GM19452 (cell line): ENCODE data around the gene POLE.

ENCODE experiments used
- ATAC-seq: cut with Tn5 transposase; IDR thresholded peaks from one replicate; pipeline ENCODE4 v1.9.1; 2021; ENCODE audit not compliant: unreplicated experiment

Gene POLE, protein sequence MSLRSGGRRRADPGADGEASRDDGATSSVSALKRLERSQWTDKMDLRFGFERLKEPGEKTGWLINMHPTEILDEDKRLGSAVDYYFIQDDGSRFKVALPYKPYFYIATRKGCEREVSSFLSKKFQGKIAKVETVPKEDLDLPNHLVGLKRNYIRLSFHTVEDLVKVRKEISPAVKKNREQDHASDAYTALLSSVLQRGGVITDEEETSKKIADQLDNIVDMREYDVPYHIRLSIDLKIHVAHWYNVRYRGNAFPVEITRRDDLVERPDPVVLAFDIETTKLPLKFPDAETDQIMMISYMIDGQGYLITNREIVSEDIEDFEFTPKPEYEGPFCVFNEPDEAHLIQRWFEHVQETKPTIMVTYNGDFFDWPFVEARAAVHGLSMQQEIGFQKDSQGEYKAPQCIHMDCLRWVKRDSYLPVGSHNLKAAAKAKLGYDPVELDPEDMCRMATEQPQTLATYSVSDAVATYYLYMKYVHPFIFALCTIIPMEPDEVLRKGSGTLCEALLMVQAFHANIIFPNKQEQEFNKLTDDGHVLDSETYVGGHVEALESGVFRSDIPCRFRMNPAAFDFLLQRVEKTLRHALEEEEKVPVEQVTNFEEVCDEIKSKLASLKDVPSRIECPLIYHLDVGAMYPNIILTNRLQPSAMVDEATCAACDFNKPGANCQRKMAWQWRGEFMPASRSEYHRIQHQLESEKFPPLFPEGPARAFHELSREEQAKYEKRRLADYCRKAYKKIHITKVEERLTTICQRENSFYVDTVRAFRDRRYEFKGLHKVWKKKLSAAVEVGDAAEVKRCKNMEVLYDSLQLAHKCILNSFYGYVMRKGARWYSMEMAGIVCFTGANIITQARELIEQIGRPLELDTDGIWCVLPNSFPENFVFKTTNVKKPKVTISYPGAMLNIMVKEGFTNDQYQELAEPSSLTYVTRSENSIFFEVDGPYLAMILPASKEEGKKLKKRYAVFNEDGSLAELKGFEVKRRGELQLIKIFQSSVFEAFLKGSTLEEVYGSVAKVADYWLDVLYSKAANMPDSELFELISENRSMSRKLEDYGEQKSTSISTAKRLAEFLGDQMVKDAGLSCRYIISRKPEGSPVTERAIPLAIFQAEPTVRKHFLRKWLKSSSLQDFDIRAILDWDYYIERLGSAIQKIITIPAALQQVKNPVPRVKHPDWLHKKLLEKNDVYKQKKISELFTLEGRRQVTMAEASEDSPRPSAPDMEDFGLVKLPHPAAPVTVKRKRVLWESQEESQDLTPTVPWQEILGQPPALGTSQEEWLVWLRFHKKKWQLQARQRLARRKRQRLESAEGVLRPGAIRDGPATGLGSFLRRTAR (N-terminal part only)

DNA sequence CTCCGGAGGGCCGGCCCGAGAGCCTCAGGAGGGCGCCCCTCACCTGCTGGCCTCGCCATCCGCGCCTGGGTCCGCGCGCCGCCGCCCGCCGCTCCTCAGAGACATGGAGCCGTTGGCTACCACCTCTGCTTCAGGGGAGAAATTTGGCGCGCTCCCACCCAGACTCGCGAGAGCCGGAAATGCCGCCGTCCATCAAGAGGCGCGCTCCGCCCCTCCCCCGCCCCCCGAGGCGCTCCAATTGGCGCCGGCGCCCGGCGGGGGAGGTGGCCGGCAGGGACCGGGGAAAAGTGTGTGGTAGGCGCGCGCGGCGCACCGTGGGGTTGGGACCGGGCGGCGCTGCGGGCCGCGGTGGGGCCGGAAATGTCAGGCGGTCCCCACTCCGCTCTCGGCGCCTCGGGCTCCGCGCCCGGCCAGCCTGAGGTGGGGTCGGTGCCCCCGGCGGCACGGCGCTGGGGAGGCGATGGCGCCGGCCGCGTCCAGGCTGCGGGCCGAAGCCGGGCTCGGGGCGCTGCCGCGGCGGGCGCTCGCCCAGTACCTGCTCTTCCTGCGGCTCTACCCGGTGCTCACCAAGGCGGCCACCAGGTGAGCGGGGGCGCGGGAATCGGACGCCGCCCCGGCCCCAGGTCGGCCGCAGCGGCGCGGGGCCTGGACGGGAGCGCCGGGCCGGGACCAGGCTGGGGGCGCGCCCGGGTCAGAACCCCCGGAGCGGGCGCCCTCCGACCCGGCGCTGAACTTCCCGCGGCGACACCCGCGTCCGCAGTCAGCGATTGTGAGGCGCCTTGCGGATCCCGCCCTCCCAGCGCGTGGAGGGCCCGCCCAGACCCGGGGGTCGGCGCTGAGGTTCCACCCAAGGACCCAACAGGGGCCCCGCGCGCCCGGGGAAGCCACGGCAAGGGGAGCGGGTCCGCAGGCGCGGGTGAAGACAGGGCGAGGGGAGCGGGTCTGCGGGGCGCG, at the start of gene POLE, which contains the start of gene PXMP2:
Gene POLE, minus strand, starts transcription at position 132 of the 954 bp plus-strand sequence. Its CDS starts 27 bp downstream, at position 105.
Gene PXMP2, plus strand, starts transcription at position 377 of the 954 bp plus-strand sequence. Its CDS starts 84 bp downstream, at position 461.
- ATAC-seq, result peak; percentile 88

DNA sequence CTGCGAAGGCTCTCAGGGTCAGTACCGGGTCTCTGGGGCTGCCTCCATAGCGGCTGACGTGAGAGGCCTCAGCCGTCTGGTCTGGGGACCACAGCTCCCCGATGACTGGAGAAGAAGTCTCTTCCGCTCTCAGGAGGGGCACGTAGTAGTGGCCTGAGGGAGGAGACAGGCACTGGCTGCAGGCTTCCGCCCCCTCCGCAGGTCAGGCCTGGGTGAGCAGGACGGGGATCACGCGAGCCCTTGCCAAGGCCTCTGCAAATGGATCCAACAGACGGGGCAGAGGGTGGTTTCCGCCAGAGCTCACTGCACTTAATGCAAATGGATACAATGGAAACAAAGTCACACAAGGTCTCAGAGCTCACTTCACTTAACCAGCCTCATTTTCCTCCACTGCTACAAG, 49.8 kb upstream of the POLE start:
- ATAC-seq, result no peak

DNA sequence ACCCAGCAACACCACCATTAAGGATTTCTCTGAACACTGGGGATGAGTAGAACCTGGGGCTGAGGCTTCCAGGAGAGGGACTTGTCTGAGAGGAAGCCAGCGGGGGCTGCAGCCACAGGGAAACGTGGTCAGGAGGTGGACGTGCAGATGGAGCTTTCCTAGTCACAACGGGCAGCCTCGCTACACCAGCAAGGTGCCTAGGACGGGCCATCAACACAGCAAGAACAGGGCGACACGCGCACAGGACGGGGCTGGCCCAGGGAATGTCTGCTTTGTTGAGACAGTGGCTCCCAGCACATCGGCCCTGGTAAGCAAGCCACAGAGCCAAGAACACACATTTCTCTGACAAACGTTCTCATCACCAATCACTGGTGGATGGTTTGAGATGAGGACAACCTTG, 49.2 kb upstream of the POLE start:
- ATAC-seq, result no peak

DNA sequence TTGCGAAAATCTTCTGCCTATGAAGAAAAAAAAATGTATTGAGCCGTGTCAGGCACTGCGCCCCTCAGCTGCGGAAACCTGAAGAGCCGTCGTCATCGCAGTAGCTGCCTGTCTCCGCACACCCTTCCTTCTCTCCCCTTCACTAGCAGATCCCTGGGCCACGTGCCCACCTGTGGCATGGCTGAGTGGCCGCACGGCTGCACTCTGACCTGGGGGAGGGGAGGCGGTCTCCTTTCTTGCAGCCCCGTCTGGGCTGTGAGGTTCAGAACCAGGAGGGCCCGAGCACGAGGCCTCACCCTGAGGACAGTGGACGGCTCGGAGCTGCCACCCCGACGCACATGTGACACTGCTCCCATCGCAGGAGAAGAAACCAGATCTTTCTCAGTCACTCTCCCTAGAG, 48.4 kb upstream of the POLE start:
- ATAC-seq, result no peak

DNA sequence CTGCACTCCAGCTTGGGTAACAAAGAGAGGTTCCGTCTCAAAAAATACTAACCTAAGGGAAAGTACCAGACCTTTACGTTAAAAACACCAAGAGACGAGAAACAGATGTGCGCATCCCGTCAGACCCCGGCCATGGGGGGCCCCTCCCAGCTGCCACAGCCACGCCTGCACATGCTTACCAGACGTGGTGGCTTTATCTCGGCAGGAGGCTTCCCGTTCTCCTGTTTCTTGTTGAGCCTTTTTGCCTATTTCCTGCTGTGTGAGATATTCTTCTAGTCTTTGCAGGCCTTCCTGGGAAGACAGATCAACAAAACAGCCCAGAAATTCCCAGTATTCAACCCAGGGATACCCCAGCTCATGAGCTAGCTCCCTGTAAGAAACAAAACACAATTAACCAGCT, 47.1 kb upstream of the POLE start:
- no peak for ATAC-seq

DNA sequence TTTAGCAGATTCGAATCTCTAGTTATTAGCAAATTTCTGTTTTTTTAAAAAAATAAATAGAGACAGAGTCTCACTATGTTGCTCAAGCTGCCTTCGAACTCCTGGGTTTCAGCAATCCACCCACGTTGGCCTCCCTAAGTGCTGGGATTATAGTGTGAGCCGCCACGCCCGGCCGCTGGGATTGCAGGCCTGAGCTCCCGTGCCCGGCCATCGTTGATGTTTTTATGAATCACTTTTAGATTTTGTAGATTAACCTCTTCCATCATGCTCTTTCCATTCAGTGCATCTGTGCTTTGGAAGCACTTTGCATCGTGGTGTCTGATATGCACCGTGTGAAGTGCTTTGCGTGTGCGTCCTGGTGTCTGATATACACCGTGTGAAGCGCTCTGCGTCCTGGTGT, 44.4 kb upstream of the POLE start:
- ATAC-seq, result no peak

DNA sequence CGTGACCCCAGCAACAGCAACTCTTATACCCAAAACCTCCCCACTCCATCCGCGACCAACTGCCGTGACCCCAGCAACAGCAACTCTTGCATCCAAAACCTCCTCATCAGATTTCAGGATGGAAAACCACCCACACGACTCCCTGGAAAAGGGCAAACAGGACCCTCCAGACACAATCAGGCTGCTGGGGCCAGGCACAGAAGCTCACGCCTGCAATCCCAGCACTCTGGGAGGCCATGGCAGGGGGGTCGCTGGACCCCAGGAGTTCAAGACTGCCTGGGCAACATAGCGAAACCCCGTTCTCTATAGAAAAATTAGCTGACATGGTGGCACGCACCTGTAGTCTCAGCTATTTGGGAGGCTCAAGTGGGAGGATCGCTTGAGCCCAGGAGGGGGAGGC, 43.2 kb upstream of the POLE start:
- ATAC-seq, result no peak

DNA sequence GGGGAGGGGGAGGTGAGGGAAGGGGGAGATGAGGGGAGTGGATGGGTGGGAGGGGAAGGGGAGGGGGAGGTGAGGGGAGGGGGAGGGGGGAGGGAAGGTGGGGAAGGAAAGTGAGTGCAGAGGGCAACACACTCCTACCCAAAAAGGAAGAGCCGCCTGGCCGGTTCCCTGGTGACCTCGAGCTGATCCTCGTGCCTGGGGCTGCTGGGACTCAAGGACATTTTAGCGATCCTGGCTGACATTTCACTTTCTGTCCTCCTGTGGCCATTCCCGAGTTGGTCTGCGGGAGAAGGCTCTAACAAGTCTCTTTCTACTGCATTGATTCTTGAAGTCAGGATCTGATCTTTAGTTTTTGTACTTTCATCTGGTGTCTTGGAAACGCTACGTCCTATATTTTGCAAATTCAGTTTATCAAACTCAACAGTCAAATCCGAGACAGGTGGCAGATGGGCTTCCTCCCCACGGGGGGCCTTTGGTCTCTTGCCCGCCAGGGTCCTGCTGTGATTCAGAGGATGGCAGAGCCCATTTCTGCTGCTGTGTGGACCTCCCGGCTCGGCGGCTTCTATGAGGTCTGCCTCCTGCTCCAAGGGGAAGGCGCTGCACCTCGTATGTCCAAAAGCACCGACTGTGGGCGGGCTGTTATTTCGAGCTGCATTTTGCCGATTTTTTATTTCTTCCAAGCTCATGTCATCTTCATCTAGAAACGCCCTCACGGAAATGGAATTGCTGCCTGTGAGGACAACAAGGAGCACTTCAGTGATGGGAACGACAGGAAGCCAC, 42.6 kb upstream of the POLE start:
- ATAC-seq, result no peak

DNA sequence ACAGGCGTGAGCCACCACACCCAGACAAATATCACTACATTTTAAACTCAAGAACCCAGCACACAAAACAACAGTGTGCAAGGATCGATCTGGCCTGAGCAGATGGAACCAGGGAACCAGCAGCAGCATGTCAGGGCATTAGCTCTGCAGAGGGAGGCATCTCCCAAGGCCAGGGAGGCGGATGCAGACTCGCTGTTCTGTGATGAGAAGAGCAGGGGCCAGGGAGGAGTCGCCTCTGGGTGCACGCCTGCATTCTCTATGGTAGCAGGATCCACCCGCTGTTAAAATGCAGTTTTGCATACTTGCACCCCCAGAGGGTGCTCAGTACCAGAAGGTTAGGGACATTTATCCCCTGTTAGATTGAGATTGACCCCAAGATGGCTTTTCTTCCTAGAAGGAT, 41.4 kb upstream of the POLE start:
- ATAC-seq, result no peak

DNA sequence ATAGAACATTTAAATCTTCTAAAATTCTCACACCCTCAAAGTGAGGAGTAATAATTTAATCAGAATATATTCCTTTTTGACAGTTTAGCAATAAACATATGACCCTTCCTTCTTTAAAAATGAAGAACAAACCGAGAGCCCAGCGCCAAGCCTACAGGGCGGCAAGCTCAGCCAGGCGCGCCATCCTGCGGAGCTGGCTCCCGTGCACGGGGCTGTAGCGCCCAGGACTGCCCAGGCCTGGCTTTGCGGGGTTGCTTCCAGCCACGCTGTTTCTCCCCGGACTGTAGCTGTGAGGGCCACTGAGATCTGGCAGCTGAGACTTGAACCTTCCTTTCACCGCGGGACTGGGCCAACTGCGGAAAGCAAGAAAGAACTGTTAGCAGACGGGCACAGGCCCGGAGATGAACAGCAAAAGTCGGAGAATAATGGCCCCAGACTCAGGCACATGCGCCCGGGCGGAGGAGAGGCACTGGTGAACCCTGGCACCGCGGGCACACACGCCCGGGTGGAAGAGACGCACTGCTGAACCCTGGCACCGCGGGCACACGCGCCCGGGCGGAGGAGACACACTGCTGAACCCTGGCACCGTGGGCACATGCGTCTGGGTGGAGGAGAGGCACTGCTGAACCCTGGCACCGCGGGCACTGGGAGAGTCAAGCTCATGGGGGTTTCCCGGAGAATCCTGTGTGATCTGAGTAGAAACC, 40.1 kb upstream of the POLE start:
- ATAC-seq, result no peak

DNA sequence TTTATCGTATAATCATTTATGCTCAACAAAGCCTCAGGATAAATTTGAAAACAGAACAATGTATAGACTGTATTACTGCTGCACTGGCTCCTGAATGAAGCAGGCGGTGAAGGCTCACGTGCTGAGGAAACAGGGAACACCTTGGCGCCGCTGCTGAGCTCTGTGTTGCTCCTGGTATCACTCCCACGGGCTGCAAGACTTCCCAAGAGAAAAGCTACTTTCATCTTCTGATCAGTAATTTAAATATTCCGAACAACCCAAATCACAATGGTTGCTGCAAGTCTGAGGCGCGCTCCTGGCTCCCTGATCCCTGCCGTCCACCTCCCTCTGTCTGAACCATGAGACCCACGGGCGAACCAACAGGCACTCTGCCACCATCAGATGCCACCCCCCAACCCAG, 39.2 kb upstream of the POLE start:
- no peak for ATAC-seq

DNA sequence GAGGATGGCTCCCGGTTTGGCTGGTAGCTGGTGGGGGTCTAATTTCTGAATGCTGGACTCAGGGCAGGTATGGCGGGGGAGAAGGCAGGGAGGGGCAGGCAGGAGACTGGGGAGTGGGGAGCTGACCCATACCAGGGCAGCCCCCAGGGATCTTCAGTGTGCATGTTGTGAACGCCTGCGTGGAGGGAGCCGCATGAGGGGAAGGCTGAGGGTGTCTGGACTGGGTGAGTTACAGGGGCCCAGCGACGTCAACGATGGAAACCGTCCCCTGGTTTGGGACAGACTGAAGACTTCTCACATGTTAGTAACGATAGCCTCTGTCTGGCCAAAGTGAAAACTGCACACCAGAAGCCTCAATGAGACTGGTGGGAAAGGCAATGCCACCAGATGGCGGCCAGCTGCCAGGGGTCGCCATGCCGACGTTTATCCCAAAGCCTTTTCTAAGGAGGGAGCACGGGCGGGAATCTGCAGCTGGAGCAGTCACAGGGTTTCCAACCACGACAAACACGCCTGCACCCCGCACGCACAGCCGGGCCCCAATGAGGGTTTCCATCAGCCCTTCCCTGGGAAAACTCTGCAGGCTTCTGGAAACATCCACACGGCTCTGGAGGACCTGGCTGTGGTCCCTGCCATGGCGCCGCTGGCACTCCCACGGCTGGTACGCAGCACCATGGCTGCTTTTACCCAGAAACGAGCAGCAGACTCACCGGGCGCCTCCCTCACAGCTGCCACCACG, 37.5 kb upstream of the POLE start:
- no peak for ATAC-seq

DNA sequence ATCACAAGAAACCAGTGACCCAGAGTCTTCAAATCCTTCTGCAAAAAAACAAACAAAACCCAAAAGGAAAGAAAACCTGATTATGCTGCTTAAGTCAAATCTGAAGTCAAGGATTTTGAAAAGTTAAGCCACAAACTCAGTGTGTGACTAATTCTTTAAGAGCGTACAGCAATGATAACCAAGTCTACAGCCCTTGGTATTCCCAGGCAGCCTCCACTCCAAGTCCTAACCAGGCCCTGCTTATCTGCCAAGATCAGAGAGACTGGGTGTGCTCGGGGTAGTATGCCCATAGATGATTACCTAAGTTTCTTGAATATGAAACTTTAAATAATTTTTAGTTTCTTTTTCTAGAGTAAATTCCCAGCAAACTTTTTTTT, 36.6 kb upstream of the POLE start:
- ATAC-seq, result no peak

DNA sequence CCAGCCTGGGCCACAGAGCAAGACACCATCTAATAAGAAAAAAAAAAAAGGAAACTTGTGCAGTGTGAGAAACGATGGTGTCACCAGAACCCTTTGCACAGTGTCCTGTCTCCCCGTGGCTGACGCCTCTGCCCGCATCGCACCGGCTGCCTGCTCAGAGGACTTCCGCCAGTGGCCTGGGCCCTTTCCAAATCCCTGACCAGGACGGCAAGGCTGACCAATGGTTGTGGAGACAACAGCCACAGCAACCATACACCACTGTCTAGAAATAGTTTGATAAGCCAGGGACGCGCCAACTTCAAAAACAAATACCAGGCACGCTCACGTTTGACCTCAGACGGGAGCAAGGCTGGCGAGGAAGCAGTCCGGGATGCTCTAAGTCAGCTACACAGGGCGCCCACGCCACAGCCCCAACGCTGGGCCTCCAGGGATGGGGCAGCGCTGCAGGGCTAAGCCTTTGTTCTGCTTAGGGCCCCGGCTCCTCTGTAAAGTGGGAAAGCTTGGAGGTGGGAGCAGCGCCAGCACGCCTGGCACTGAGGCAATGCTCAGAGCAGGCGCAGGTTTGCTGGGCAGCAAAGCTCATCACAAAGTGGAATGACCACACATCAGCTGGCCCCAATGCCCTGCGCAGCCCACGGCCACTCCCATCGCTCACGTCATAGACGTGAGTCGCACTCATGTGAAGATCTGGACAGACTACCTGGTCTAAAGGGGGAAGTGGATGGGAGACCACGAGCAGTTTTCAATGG, 36.0 kb upstream of the POLE start:
- ATAC-seq, result no peak

DNA sequence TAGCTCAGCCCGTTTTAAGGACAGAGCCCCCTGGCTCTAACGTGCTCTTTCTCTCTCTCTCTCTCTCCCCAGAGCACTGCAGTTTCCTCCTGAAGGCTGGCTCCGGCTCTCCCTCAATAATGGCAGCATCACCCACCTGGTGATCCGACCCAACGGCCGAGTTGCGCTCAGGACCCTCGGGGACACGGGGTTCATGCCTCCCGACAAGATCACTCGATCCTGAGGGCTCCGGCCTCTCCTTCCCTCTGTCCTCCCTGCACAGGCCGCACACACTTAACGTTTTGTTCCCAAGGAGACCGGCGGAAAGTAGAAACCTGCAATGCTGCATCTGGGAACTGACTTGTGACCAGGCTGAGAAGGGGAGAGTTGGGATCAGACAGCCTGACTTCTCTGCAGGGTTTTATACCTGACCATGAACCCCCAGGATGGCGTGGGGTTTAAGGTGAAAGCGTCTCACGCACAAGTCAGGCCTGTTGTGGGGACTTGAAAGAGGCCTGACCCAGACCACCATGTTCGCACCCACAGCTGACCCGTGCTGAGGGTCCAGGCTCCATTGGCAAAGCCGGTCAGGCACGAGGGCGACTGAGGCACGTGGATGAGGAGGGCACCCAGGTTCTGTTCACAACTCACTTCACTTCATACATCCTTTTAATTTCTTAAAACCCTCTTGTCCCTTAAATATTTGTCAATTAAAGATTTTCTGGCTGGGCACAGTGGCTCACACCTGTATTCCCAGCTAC, 33.6 kb upstream of the POLE start:
- no peak for ATAC-seq

DNA sequence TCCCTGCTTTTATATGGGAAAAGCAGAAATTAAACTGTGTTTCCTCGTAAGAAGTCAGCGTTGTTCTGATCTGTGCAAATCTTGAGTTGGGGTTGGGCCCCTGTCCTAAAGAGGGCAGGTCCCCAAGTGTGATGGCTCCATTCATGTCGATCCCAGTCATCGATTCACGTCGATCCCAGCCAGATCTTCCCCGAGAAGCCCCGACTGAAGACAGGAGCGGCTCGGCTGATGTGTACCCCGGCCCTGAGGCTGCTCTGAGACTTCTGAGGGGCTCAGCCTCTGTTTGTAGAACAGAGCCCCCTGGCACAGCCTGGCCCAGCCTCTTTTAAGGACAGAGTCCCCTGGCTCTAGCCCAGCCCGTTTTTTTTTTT, 32.8 kb upstream of the POLE start:
- no peak for ATAC-seq
